Adrenal gland (tissue), 12 donors: Measurements from ENCODE around the gene LIPC. TPM values are rescaled to one million over a fixed set of nuclear protein-coding genes. Genes with fewer than 3 reads are reported as not detected.

Source experiments
- DNase-seq, 7 donors: peaks; one replicate each; pipeline ENCODE4 v3.0.0-alpha.2; 2019 to 2020
- H3K27ac ChIP-seq, 5 donors: fragments of 200-600 bp; sonication (generic) in 4 of 5; 1 replicate in 3 of 5; 2 replicates in 2 of 5; pipeline versions ENCODE4 v1.5.1 to v1.8.0; 2016 to 2020; ENCODE audit warnings: mild to moderate bottlenecking in 1 of 5
- H3K27me3 ChIP-seq: fragments of 200-600 bp; 2 replicates; pipeline ENCODE4 v1.8.0; 2021
- H3K36me3 ChIP-seq, 2 donors: fragments of 200-600 bp; replicated peaks in 1 of 2; 1 replicate in 1 of 2; 2 replicates in 1 of 2; pipeline versions ENCODE4 v1.5.1 to v1.8.0; 2018 to 2022
- H3K4me1 ChIP-seq, 2 donors: fragments of 200-600 bp; replicated peaks in 1 of 2; 1 replicate in 1 of 2; 2 replicates in 1 of 2; pipeline versions ENCODE4 v1.5.1 to v1.8.0; 2018 to 2021
- H3K4me3 ChIP-seq, 4 donors: fragments of 200-600 bp; sonication (generic) in 3 of 4; one replicate each; pipeline ENCODE4 v1.5.1; 2016 to 2018
- H3K9me3 ChIP-seq, 3 donors: fragments of 200-600 bp; sonication (generic) in 1 of 3; replicated peaks in 1 of 3; 1 replicate in 2 of 3; 2 replicates in 1 of 3; pipeline versions ENCODE4 v1.5.1 to v1.8.0; 2016 to 2021
- POLR2A ChIP-seq, 2 donors: fragments of 450-650 bp; IDR thresholded peaks; one replicate each; pipeline ENCODE4 v1.6.1; 2017; ENCODE audit warnings: antibody characterized with exemption in 2 of 2, mild to moderate bottlenecking in 2 of 2, moderate library complexity in 1 of 2
- WGBS, 4 donors: extraction: QIAGEN DNeasy Blood & Tissue Kit in 2 of 4; methylation state at CpG; one replicate each; pipeline versions ENCODE4 v1.1.5 to v1.1.7; 2013 to 2017; 5-methylcytosine and 5-hydroxymethylcytosine counted together
- intact Hi-C, 2 donors: fragments of 100-400 bp; cut with DNase I; formaldehyde crosslinking; loops; one replicate each; pipeline versions ENCODE4 v1.14.1 to v1.15.0; 2022 to 2023
- polyA plus RNA-seq, 3 donors: library from polyadenylated mRNA; stranded (reverse); fragments of 200-250 nt in 2 of 3; fragments of 350-450 nt in 1 of 3; fragmentation: Illumina TruSeq in 1 of 3; extraction: RNeasy Lipid Tissue Mini Kit (QIAGEN cat#74804) in 1 of 3; gene quantifications; one replicate each; pipeline ENCODE4 v1.2.3, GENCODE V29; 2013 to 2014
- total RNA-seq, 9 donors: library from RNA; depleted of rRNA in 4 of 9; stranded (reverse); fragments of >200 nt in 4 of 9; fragments of 120-200 nt in 1 of 9; fragmentation: NEBNext Ultra II Directional in 1 of 9; extraction: Animal tissue kit (Norgen Biotek cat#: 25700) in 1 of 9; gene quantifications; one replicate each; pipeline versions ENCODE4 v1.1.0 to v1.2.4, GENCODE V29; 2013 to 2023
- TF ChIP-seq, protein P1 (sequence below), 6 experiments: fragments of 450-650 bp in 4 of 6; fragments of 200-600 bp in 2 of 6; sonication (generic) in 1 of 6; IDR thresholded peaks; 1 replicate in 5 of 6; 2 replicates in 1 of 6; pipeline versions ENCODE4 v1.5.1 to v1.8.0; 2016 to 2021; ENCODE audit warnings: antibody characterized with exemption in 6 of 6, mild to moderate bottlenecking in 2 of 6, moderate library complexity in 1 of 6
- donor health status: healthy with polysubstance abuse.
- donor health status: Bipolar disorder and iron deficiency.
- donor health status: DM: yes; HTN: yes; CAD: no.
- donor health status: DM: no; HTN: no; CAD: no.
- donor health status: DM: no; HTN: no; CAD: no.
- donor health status: DM: yes; HTN: yes; CAD: no.

The LIPC gene
- total and polyA plus RNA-seq, 12 donors = 0.11 to 1.0 (median 0.24) TPM; not detected in 5

DNA sequence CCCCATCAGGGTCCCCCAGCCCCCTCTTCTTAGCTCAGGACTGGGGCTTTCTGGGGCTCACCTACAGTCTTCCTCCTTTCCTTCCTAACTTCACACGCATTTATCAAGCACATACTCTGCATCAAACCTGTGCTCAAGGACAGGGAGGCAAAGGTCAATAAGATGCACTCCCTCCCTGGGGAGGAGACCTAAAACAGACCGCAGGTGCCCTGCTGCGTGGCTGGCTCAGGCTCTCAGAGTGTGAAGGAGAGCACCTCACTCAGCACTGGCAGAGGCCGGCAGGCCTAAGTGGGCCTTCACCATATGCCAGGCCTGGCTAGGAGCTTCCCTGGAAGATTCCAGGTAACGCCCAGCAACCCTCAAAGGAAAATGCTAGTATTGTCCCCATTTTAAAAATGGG is 16.5 kb downstream of the LIPC start:
- Histone ChIP-seq H3K27ac (no peak overlapping the region), H3K27me3 (no peaks in the 10 kb centered on the region), H3K4me3 (no peak overlapping the region), H3K9me3 (no peaks in the 10 kb centered on the region), H3K36me3 (no peaks in the 10 kb centered on the region), H3K4me1 (no peaks in the 10 kb centered on the region)
- TF ChIP-seq POLR2A (IDR thresholded peaks at IDR 0.05) = no peak
- TF ChIP-seq, protein P1, sequence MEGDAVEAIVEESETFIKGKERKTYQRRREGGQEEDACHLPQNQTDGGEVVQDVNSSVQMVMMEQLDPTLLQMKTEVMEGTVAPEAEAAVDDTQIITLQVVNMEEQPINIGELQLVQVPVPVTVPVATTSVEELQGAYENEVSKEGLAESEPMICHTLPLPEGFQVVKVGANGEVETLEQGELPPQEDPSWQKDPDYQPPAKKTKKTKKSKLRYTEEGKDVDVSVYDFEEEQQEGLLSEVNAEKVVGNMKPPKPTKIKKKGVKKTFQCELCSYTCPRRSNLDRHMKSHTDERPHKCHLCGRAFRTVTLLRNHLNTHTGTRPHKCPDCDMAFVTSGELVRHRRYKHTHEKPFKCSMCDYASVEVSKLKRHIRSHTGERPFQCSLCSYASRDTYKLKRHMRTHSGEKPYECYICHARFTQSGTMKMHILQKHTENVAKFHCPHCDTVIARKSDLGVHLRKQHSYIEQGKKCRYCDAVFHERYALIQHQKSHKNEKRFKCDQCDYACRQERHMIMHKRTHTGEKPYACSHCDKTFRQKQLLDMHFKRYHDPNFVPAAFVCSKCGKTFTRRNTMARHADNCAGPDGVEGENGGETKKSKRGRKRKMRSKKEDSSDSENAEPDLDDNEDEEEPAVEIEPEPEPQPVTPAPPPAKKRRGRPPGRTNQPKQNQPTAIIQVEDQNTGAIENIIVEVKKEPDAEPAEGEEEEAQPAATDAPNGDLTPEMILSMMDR (IDR thresholded peaks at IDR 0.05) = no peak
- intact Hi-C loops = no loop called here
- no peak for DNase-seq
- WGBS, 4 donors = 86 to 93% (median 92%) methylated on average over 5 of the region's 5 CpGs

DNA sequence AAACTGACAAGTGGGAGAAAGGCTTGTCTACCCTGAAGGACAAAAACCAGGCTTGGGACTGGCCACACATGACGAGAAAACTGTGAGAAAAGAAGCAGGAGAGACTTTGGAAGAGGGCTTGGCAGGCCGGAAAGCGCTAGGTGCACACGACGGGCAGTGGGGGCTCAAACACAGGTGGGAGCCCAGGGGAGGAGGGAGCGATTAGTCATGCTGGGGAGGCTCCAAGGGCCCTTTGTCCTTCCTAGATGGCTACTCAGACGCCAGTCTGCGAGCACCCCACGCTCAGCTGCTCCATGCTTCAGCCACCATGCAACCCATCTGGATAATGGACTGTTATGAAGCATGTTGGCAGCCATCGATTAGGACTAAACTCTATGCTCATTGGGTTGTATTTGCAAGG is 17.1 kb downstream of the LIPC start:
- H3K9me3 ChIP-seq = no peaks in the 10 kb centered on the region
- no peak for TF ChIP-seq POLR2A (IDR thresholded peaks at IDR 0.05)
- 75 to 91% (median 80%) methylated on average over 7 to 10 of the region's 10 CpGs for WGBS, 4 donors

DNA sequence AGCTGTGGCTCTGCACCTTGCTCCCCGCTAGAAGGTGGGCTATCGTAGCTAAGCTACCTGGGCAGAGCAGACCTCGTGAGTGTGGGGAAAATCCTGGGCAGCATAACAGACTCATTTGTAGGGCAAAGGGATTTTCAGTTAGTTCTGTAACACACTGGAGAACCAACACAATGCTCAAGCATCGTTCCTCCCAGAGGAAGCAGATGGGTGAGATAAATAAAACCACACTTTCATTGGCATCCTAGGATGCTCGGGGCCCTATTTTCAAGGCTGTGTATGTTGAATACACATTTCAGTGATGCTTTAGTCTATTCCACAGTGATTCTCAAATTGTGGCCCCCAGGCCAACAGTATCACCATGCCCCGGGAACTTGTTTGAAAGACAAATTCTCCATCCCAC is 20.0 kb downstream of the LIPC start:
- H3K9me3 ChIP-seq = no peaks in the 10 kb centered on the region
- intact Hi-C loops = no loop called here
- WGBS, 4 donors = 75 to 94% (median 86%) methylated on average over 4 to 6 of the region's 6 CpGs
- H3K4me3 ChIP-seq = no peak overlapping the region
- H3K4me1 ChIP-seq = no peaks in the 10 kb centered on the region
- TF ChIP-seq, protein P1 (IDR thresholded peaks at IDR 0.05) = no peak
- TF ChIP-seq POLR2A (IDR thresholded peaks at IDR 0.05) = no peak
- no peak overlapping the region for H3K27ac ChIP-seq
- no peak for DNase-seq
- no peaks in the 10 kb centered on the region for H3K36me3 ChIP-seq
- no peaks in the 10 kb centered on the region for H3K27me3 ChIP-seq

More for the DNA sequence above, 17.1 kb downstream of the LIPC start:
- no peak overlapping the region for H3K4me3 ChIP-seq
- H3K36me3 ChIP-seq = no peaks in the 10 kb centered on the region
- H3K4me1 ChIP-seq = no peaks in the 10 kb centered on the region
- H3K27ac ChIP-seq = no peak overlapping the region
- DNase-seq = no peak
- intact Hi-C loops = no loop called here
- no peaks in the 10 kb centered on the region for H3K27me3 ChIP-seq

DNA sequence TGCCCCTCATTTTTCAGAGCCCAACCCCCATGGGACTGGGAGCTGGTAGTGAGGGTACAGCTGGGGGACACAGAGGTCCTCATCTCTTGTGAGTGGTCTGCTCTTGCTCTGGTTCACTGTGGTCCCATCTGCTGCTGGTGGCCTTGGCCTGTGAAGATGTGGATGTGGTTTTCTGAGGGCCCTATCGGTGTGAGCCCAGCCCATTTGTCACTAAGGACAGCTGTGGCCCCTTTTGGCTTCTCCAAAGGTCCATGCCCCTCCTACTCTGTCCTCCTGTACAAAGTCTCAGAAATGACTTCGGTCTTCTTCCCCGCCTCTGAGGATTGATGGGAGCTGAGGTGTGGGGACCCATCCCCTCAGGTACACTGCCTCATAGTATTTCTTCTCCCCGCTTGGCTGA is 21.0 kb downstream of the LIPC start:
- WGBS, 4 donors = 92 to 97% (median 95%) methylated on average over 3 to 4 of the region's 4 CpGs
- no peak overlapping the region for H3K27ac ChIP-seq
- no peak overlapping the region for H3K4me3 ChIP-seq
- peaks cover 0 to 3% of the 10 kb centered on the region in 2 donors for H3K4me1 ChIP-seq
- H3K27me3 ChIP-seq = no peaks in the 10 kb centered on the region
- H3K36me3 ChIP-seq = no peaks in the 10 kb centered on the region
- DNase-seq = no peak
- TF ChIP-seq POLR2A (IDR thresholded peaks at IDR 0.05) = no peak
- TF ChIP-seq, protein P1 (IDR thresholded peaks at IDR 0.05) = no peak
- H3K9me3 ChIP-seq = no peaks in the 10 kb centered on the region
- intact Hi-C loops = no loop called here
